HepG2 (cell line): Measurements from ENCODE around the gene SLC6A6. TPM values are rescaled to one million over a fixed set of nuclear protein-coding genes. Genes with fewer than 3 reads are reported as not detected.

ENCODE experiments used
- ATAC-seq: fragments of 200-7000 bp; cut with Tn5 transposase; 3 replicates; pipeline ENCODE4 v1.9.1; 2020; ENCODE audit warnings: mild to moderate bottlenecking, moderate library complexity
- BruUV-seq: library from RNA; stranded (reverse); fragments of 400-500 nt; replicated peaks from 2 replicates; lab custom pipeline; 2021; lab: Mats Ljungman, UMichigan
- CTCF ChIA-PET: fragments of 300-600 bp; formaldehyde crosslinking; extraction: SDS; loops from one replicate; lab custom pipeline; 2021; ENCODE audit warnings: low total read pairs, inconsistent platforms, low intra/inter-chr PET ratio; lab: Yijun Ruan, JAX
- POLR2A ChIA-PET: fragments of 350-600 bp; sonication (Branson Sonifier 250); formaldehyde crosslinking; loops from one replicate; lab custom pipeline; 2020; ENCODE audit warnings: antibody characterized with exemption, inconsistent platforms; lab: Yijun Ruan, JAX
- DNase-seq: peaks from one replicate; pipeline ENCODE4 v3.0.0-alpha.2; 2015; ENCODE audit warnings: low spot score
- FAIRE-seq: peaks from 3 replicates; lab custom pipeline; 2011; peaks lifted over from hg19 to GRCh38; lab: Jason Lieb, UNC
- H2AFZ ChIP-seq: one replicate; pipeline ENCODE4 v1.6.1; 2011; ENCODE audit warnings: low read length, inconsistent platforms
- H3K27ac ChIP-seq: fragments of 300-600 bp; 3 replicates; pipeline ENCODE4 v1.8.0; 2011; ENCODE audit warnings: mixed run types, mild to moderate bottlenecking, mixed read lengths, low read length, inconsistent platforms; ENCODE audit not compliant: insufficient read depth; ENCODE audit errors: extremely low read length
- H3K27me3 ChIP-seq, 2 experiments: fragments of 200-600 bp in 1 of 2; 2 replicates in 1 of 2; 3 replicates in 1 of 2; pipeline versions ENCODE4 v1.6.0 to v1.8.0; 2011; ENCODE audit warnings: low read length in 2 of 2, mild to moderate bottlenecking in 2 of 2, moderate library complexity in 2 of 2, inconsistent platforms in 1 of 2; ENCODE audit not compliant: insufficient read depth in 2 of 2, control insufficient read depth in 1 of 2
- H3K36me3 ChIP-seq, 2 experiments: fragments of 200-600 bp in 1 of 2; replicated peaks in 1 of 2; 2 replicates in 1 of 2; 3 replicates in 1 of 2; pipeline versions ENCODE4 v1.5.1 to v1.8.0; 2011; ENCODE audit warnings: low read length in 2 of 2, inconsistent platforms in 1 of 2; ENCODE audit not compliant: insufficient read depth in 2 of 2, control insufficient read depth in 1 of 2
- H3K4me1 ChIP-seq: 2 replicates; pipeline ENCODE4 v1.5.1; 2012; ENCODE audit warnings: low read length, inconsistent platforms; ENCODE audit not compliant: insufficient read depth
- H3K4me2 ChIP-seq: 2 replicates; pipeline ENCODE4 v1.6.0; 2011; ENCODE audit warnings: low read depth, low read length, inconsistent platforms
- H3K4me3 ChIP-seq, 3 experiments: fragments of 200-600 bp in 1 of 3; sonication (generic), shearing (Covaris generic) in 1 of 3; replicated peaks in 1 of 3; 2 replicates each; pipeline ENCODE4 v1.5.1; 2011 to 2016; ENCODE audit warnings: low read length in 3 of 3, inconsistent platforms in 2 of 3, low read depth in 2 of 3, mild to moderate bottlenecking in 2 of 3, control low read depth in 1 of 3, mixed read lengths in 1 of 3; ENCODE audit not compliant: insufficient read depth in 1 of 3
- H3K79me2 ChIP-seq: one replicate; pipeline ENCODE4 v1.6.1; 2011; ENCODE audit warnings: low read length, inconsistent platforms; ENCODE audit not compliant: insufficient read depth
- H3K9ac ChIP-seq: 2 replicates; pipeline ENCODE4 v1.6.0; 2011; ENCODE audit warnings: mild to moderate bottlenecking, low read depth, low read length, inconsistent platforms; ENCODE audit not compliant: insufficient read depth
- H3K9me3 ChIP-seq: 2 replicates; pipeline ENCODE4 v1.5.1; 2012; ENCODE audit warnings: mild to moderate bottlenecking, low read length
- H4K20me1 ChIP-seq: 2 replicates; pipeline ENCODE4 v1.6.0; 2011; ENCODE audit warnings: inconsistent platforms, mild to moderate bottlenecking, low read length, moderate library complexity; ENCODE audit not compliant: insufficient read depth
- CENPT ChIP-seq: sonication (generic); formaldehyde crosslinking; IDR thresholded peaks from 2 replicates; pipeline ENCODE4 v1.8.0; 2022; ENCODE audit warnings: low read depth, mild to moderate bottlenecking, moderate library complexity, missing genetic modification reagents
- ESRRA ChIP-seq: sonication (generic); formaldehyde crosslinking; IDR thresholded peaks from 2 replicates; pipeline ENCODE4 v1.5.1; 2020; ENCODE audit warnings: mild to moderate bottlenecking, low read depth, missing genetic modification reagents
- FOXK2 ChIP-seq: fragments of 450-650 bp; IDR thresholded peaks from 2 replicates; pipeline ENCODE4 v1.6.1; 2016
- GFI1 ChIP-seq: sonication (generic); formaldehyde crosslinking; IDR thresholded peaks from 2 replicates; pipeline ENCODE4 v1.5.0; 2020; ENCODE audit warnings: missing genetic modification reagents, mild to moderate bottlenecking, borderline replicate concordance
- HCFC1 ChIP-seq: fragments of 150-350 bp; IDR thresholded peaks from 2 replicates; pipeline ENCODE4 v1.6.1; 2014; ENCODE audit warnings: low read depth, low read length
- HDAC6 ChIP-seq: fragments of 200-600 bp; sonication (generic); IDR thresholded peaks from 2 replicates; pipeline ENCODE4 v1.7.0; 2017; ENCODE audit warnings: mild to moderate bottlenecking, antibody characterized with exemption, low read length, low read depth
- HOXD1 ChIP-seq: sonication (generic); formaldehyde crosslinking; IDR thresholded peaks from 2 replicates; pipeline ENCODE4 v1.5.0; 2020; ENCODE audit warnings: missing genetic modification reagents
- NCOA1 ChIP-seq: sonication (generic); formaldehyde crosslinking; IDR thresholded peaks from 2 replicates; pipeline ENCODE4 v1.9.0; 2021; ENCODE audit warnings: missing genetic modification reagents
- REPIN1 ChIP-seq: sonication (generic); formaldehyde crosslinking; IDR thresholded peaks from 2 replicates; pipeline ENCODE4 v1.8.0; 2022; ENCODE audit warnings: missing genetic modification reagents, low read depth, mild to moderate bottlenecking, borderline replicate concordance
- REXO4 ChIP-seq: sonication (generic); formaldehyde crosslinking; IDR thresholded peaks from 2 replicates; pipeline ENCODE4 v1.8.0; 2022; ENCODE audit warnings: missing genetic modification reagents, mild to moderate bottlenecking, borderline replicate concordance
- SRY ChIP-seq: sonication (generic); formaldehyde crosslinking; IDR thresholded peaks from 2 replicates; pipeline ENCODE4 v1.8.0; 2022; ENCODE audit warnings: mild to moderate bottlenecking, missing genetic modification reagents
- TEAD3 ChIP-seq: optimal IDR thresholded peaks from 2 replicates; pipeline ENCODE3; 2016; ENCODE audit warnings: borderline replicate concordance
- TSC22D2 ChIP-seq: sonication (generic); formaldehyde crosslinking; IDR thresholded peaks from 2 replicates; pipeline ENCODE4 v1.5.1; 2020; ENCODE audit warnings: missing genetic modification reagents, mild to moderate bottlenecking, borderline replicate concordance
- ZNF44 ChIP-seq: sonication (generic); formaldehyde crosslinking; IDR thresholded peaks from 2 replicates; pipeline ENCODE4 v1.5.1; 2020; ENCODE audit warnings: mild to moderate bottlenecking, missing genetic modification reagents
- WGBS: methylation state at CpG from one replicate; pipeline ENCODE4 v1.1.6; 2017; ENCODE audit warnings: low lambda C conversion rate; 5-methylcytosine and 5-hydroxymethylcytosine counted together
- in situ Hi-C: cut with HindIII; loops from 2 replicates; pipeline ENCODE4 v1.10.0; 2017; ENCODE audit warnings: low pct_unique_long_range_greater_than_20kb; ENCODE audit not compliant: extremely low pct_ligation_motif_present
- intact Hi-C: fragments of 100-400 bp; cut with micrococcal nuclease; formaldehyde crosslinking; loops from one replicate; pipeline ENCODE4 v1.10.0; 2022; ENCODE audit not compliant: unreplicated experiment
- polyA plus RNA-seq, 8 experiments: library from polyadenylated mRNA; depleted of rRNA in 3 of 8; stranded (reverse) in 7 of 8; unstranded in 1 of 8; fragments of >200 nt; fragmentation: Illumina TruSeq in 4 of 8; extraction: Trizol in 4 of 8; gene quantifications; 2 replicates each; pipeline versions ENCODE4 v1.2.1 to v1.2.3, GENCODE V29; 2011 to 2016; ENCODE audit warnings: low read depth in 4 of 8, missing spikeins in 1 of 8, mixed read lengths in 1 of 8; ENCODE audit not compliant: insufficient read depth in 1 of 8
- total RNA-seq, 5 experiments: library from RNA; depleted of rRNA; stranded (reverse); fragments of >200 nt; fragmentation: Illumina TruSeq; extraction: Trizol; gene quantifications; 2 replicates each; pipeline ENCODE4 v1.2.3, GENCODE V29; 2016; ENCODE audit warnings: low read depth in 1 of 5
- TF ChIP-seq, protein P1 (sequence below): sonication (generic); formaldehyde crosslinking; IDR thresholded peaks from 2 replicates; pipeline ENCODE4 v1.8.1; 2022; ENCODE audit warnings: low read depth, mild to moderate bottlenecking, missing genetic modification reagents
- TF ChIP-seq, protein P2 (sequence below): fragments of 450-650 bp; IDR thresholded peaks from 2 replicates; pipeline ENCODE4 v1.6.1; 2017; ENCODE audit warnings: mild to moderate bottlenecking
- TF ChIP-seq, protein P3 (sequence below): sonication (generic); formaldehyde crosslinking; IDR thresholded peaks from 2 replicates; pipeline ENCODE4 v1.9.0; 2021; ENCODE audit warnings: missing genetic modification reagents, borderline replicate concordance

The SLC6A6 gene
- total and polyA plus RNA-seq, 2 of the 13 experiments (the other 11 are each of a cell fraction or from before 2014, with no cell fraction given): 14.1 to 20.7 TPM

DNA sequence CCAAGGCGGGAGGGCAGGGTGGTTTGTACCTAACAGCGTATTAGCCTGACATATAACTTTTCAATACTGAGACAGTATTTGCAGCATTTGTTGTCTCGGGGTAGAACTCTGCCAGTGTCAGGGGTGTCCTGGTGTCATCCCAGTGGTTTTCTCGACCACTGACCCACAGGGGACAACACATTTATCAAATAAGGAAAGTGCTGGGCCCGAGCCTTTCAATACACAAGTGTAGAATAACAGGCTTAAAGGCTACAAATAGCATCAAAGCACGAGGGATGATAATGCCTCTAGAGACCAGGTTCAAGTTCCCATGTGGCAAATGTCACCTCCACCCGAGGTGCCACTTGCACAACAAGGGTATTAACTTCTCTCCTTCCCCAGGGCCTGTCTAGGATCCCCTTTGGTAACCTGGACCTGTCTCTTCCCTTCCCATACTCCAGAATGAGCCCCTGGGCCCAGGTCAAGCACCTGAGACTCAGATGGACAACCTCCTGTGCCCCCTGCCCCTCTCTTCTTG, 9.5 kb upstream of the SLC6A6 start (continued):
- no peak for TF ChIP-seq FOXK2
- TF ChIP-seq, protein P1, sequence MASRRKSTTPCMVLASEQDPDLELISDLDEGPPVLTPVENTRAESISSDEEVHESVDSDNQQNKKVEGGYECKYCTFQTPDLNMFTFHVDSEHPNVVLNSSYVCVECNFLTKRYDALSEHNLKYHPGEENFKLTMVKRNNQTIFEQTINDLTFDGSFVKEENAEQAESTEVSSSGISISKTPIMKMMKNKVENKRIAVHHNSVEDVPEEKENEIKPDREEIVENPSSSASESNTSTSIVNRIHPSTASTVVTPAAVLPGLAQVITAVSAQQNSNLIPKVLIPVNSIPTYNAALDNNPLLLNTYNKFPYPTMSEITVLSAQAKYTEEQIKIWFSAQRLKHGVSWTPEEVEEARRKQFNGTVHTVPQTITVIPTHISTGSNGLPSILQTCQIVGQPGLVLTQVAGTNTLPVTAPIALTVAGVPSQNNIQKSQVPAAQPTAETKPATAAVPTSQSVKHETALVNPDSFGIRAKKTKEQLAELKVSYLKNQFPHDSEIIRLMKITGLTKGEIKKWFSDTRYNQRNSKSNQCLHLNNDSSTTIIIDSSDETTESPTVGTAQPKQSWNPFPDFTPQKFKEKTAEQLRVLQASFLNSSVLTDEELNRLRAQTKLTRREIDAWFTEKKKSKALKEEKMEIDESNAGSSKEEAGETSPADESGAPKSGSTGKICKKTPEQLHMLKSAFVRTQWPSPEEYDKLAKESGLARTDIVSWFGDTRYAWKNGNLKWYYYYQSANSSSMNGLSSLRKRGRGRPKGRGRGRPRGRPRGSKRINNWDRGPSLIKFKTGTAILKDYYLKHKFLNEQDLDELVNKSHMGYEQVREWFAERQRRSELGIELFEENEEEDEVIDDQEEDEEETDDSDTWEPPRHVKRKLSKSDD (CRISPR knock-in tag): no peak

GRCh38 chr3:14393440-14394106, 8.8 kb upstream of the SLC6A6 start:
- H3K4me3 ChIP-seq: no peak overlapping the region
- DNase-seq (no peak), ATAC-seq (no peak), FAIRE-seq (no peak)
- peaks cover 21% of the 10 kb centered on the region for H3K4me1 ChIP-seq
- no TSS peak for BruUV-seq
- in situ Hi-C loops (no loop called here), intact Hi-C loops (no loop called here)
- no peak overlapping the region for H3K9ac ChIP-seq
- TF ChIP-seq CENPT (CRISPR knock-in tag) (no peak), TEAD3 (CRISPR knock-in tag) (no peak), ESRRA (CRISPR knock-in tag) (no peak), HCFC1 (no peak), ZNF44 (no peak), GFI1 (CRISPR knock-in tag) (no peak), HOXD1 (no peak), REPIN1 (CRISPR knock-in tag) (no peak), NCOA1 (CRISPR knock-in tag) (no peak), REXO4 (CRISPR knock-in tag) (no peak), TSC22D2 (CRISPR knock-in tag) (no peak), HDAC6 (no peak), SRY (CRISPR knock-in tag) (no peak)
- TF ChIP-seq, protein P2, sequence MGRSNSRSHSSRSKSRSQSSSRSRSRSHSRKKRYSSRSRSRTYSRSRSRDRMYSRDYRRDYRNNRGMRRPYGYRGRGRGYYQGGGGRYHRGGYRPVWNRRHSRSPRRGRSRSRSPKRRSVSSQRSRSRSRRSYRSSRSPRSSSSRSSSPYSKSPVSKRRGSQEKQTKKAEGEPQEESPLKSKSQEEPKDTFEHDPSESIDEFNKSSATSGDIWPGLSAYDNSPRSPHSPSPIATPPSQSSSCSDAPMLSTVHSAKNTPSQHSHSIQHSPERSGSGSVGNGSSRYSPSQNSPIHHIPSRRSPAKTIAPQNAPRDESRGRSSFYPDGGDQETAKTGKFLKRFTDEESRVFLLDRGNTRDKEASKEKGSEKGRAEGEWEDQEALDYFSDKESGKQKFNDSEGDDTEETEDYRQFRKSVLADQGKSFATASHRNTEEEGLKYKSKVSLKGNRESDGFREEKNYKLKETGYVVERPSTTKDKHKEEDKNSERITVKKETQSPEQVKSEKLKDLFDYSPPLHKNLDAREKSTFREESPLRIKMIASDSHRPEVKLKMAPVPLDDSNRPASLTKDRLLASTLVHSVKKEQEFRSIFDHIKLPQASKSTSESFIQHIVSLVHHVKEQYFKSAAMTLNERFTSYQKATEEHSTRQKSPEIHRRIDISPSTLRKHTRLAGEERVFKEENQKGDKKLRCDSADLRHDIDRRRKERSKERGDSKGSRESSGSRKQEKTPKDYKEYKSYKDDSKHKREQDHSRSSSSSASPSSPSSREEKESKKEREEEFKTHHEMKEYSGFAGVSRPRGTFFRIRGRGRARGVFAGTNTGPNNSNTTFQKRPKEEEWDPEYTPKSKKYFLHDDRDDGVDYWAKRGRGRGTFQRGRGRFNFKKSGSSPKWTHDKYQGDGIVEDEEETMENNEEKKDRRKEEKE: no peak
- TF ChIP-seq, protein P3, sequence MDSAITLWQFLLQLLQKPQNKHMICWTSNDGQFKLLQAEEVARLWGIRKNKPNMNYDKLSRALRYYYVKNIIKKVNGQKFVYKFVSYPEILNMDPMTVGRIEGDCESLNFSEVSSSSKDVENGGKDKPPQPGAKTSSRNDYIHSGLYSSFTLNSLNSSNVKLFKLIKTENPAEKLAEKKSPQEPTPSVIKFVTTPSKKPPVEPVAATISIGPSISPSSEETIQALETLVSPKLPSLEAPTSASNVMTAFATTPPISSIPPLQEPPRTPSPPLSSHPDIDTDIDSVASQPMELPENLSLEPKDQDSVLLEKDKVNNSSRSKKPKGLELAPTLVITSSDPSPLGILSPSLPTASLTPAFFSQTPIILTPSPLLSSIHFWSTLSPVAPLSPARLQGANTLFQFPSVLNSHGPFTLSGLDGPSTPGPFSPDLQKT (CRISPR knock-in tag): no peak
- ChIA-PET CTCF (no interaction called here), POLR2A (no interaction called here)
- H3K27ac ChIP-seq: no peak overlapping the region
- H3K9me3 ChIP-seq: no peaks in the 10 kb centered on the region
- no peaks in the 10 kb centered on the region for H3K79me2 ChIP-seq
- no peak overlapping the region for H3K4me2 ChIP-seq
- WGBS: 19% methylated on average over 8 of the region's 9 CpGs
- H3K36me3 ChIP-seq: no peaks in the 10 kb centered on the region
- no peaks in the 10 kb centered on the region for H4K20me1 ChIP-seq
- no peak overlapping the region for H2AFZ ChIP-seq
- H3K27me3 ChIP-seq: peaks cover 3 to 11% of the 10 kb centered on the region in 2 experiments; a peak in 1 of 5 replicates
